GM12878 (cell line): ENCODE measurements around the gene MYRF. TPM values are rescaled to one million over a fixed set of nuclear protein-coding genes. Genes with fewer than 3 reads are reported as not detected.

ENCODE experiments used
- ATAC-seq: fragments of 200-7000 bp; cut with Tn5 transposase; 3 replicates; pipeline ENCODE4 v1.9.1; 2020; ENCODE audit warnings: mild to moderate bottlenecking, moderate library complexity
- BruUV-seq: library from RNA; stranded (reverse); fragments of 400-500 nt; replicated peaks from 2 replicates; lab custom pipeline; 2021; lab: Mats Ljungman, UMichigan
- CTCF ChIA-PET: fragments of 300-600 bp; sonication (Branson Sonifier 250); formaldehyde crosslinking; extraction: SDS; loops from one replicate; lab custom pipeline; 2021; ENCODE audit warnings: inconsistent platforms; lab: Yijun Ruan, JAX
- POLR2A ChIA-PET: fragments of 350-600 bp; formaldehyde crosslinking; extraction: SDS; loops from one replicate; lab custom pipeline; 2021; ENCODE audit warnings: inconsistent platforms; lab: Charles Lee
- RAD21 ChIA-PET: fragments of 300-600 bp; sonication (Branson Sonifier 250); formaldehyde crosslinking; loops from one replicate; lab custom pipeline; 2023; ENCODE audit warnings: antibody characterized with exemption; ENCODE audit not compliant: unreplicated experiment; lab: Charles Lee
- SMC1A ChIA-PET: fragments of 300-600 bp; sonication (Branson Sonifier 250); formaldehyde crosslinking; loops from one replicate; lab custom pipeline; 2023; ENCODE audit not compliant: unreplicated experiment, uncharacterized antibody; lab: Charles Lee
- DNase-seq: peaks from one replicate; pipeline ENCODE4 v3.0.0-alpha.2; 2011; ENCODE audit warnings: low read depth, low spot score
- FAIRE-seq: peaks from 3 replicates; lab custom pipeline; 2011; peaks lifted over from hg19 to GRCh38; lab: Jason Lieb, UNC
- H2AFZ ChIP-seq: 2 replicates; pipeline ENCODE4 v1.6.0; 2011; ENCODE audit warnings: low read depth, low read length, control low read depth; ENCODE audit not compliant: control insufficient read depth
- H3K27ac ChIP-seq: 2 replicates; pipeline ENCODE4 v1.5.1; 2011; ENCODE audit warnings: control low read depth; ENCODE audit not compliant: control insufficient read depth, insufficient read depth
- H3K27me3 ChIP-seq, 2 experiments: replicated peaks in 1 of 2; 2 replicates each; pipeline versions ENCODE4 v1.6.0 to v1.6.1; 2011; ENCODE audit warnings: low read length in 1 of 2; ENCODE audit not compliant: control insufficient read depth in 2 of 2, insufficient read depth in 2 of 2
- H3K36me3 ChIP-seq, 2 experiments: 2 replicates each; pipeline ENCODE4 v1.5.1; 2011; ENCODE audit warnings: low read length in 1 of 2; ENCODE audit not compliant: control insufficient read depth in 2 of 2, insufficient read depth in 2 of 2
- H3K4me1 ChIP-seq: 2 replicates; pipeline ENCODE4 v1.6.1; 2011; ENCODE audit warnings: mild to moderate bottlenecking, low read length, moderate library complexity, mixed read lengths; ENCODE audit not compliant: control insufficient read depth, insufficient read depth
- H3K4me2 ChIP-seq: 2 replicates; pipeline ENCODE4 v1.6.0; 2011; ENCODE audit warnings: control low read depth; ENCODE audit not compliant: control insufficient read depth, insufficient read depth
- H3K4me3 ChIP-seq: fragments of 200-600 bp; sonication (generic); 2 replicates; pipeline ENCODE4 v1.5.1; 2016
- H3K79me2 ChIP-seq: 2 replicates; pipeline ENCODE4 v1.6.0; 2011; ENCODE audit warnings: low read length; ENCODE audit not compliant: control insufficient read depth, insufficient read depth
- H3K9ac ChIP-seq: 2 replicates; pipeline ENCODE4 v1.8.0; 2011; ENCODE audit warnings: low read length, control low read depth, mixed read lengths; ENCODE audit not compliant: control insufficient read depth, insufficient read depth
- H3K9me3 ChIP-seq: replicated peaks from 3 replicates; pipeline ENCODE4 v1.5.1; 2011; ENCODE audit warnings: mild to moderate bottlenecking, low read length; ENCODE audit not compliant: control insufficient read depth, insufficient read depth
- H4K20me1 ChIP-seq: 2 replicates; pipeline ENCODE4 v1.6.0; 2011; ENCODE audit not compliant: control insufficient read depth, insufficient read depth
- CBFB ChIP-seq: IDR thresholded peaks from 2 replicates; pipeline ENCODE4 v1.6.1; 2016; ENCODE audit warnings: antibody characterized with exemption, low read depth
- CBX5 ChIP-seq: sonication (generic); IDR thresholded peaks from 2 replicates; pipeline ENCODE4 v1.6.1; 2016; ENCODE audit warnings: low read depth, moderate library complexity, mild to moderate bottlenecking, inconsistent platforms
- IKZF2 ChIP-seq, 2 experiments: fragments of 450-650 bp; IDR thresholded peaks; 2 replicates each; pipeline ENCODE4 v1.6.1; 2017; ENCODE audit warnings: mild to moderate bottlenecking in 2 of 2, moderate library complexity in 2 of 2
- JUND ChIP-seq: IDR thresholded peaks from 2 replicates; pipeline ENCODE4 v1.6.1; 2012; ENCODE audit warnings: low read depth, mild to moderate bottlenecking, low read length, improper control_type of control experiment, moderate library complexity
- KDM1A ChIP-seq: fragments of 200-600 bp; sonication (generic); IDR thresholded peaks from 2 replicates; pipeline ENCODE4 v1.6.1; 2016; ENCODE audit warnings: borderline replicate concordance
- NFXL1 ChIP-seq: fragments of 450-650 bp; IDR thresholded peaks from 2 replicates; pipeline ENCODE4 v1.6.1; 2017; ENCODE audit warnings: antibody characterized with exemption, mild to moderate bottlenecking, borderline replicate concordance
- NFYB ChIP-seq: IDR thresholded peaks from 2 replicates; pipeline ENCODE4 v1.6.1; 2011; ENCODE audit warnings: low read depth, mild to moderate bottlenecking, low read length, improper control_type of control experiment, moderate library complexity; ENCODE audit not compliant: insufficient read depth
- PAX8 ChIP-seq: fragments of 450-650 bp; IDR thresholded peaks from 2 replicates; pipeline ENCODE4 v1.6.1; 2017; ENCODE audit warnings: mild to moderate bottlenecking, moderate library complexity
- POLR2AphosphoS2 ChIP-seq: IDR thresholded peaks from 2 replicates; pipeline ENCODE4 v1.6.1; 2011; ENCODE audit warnings: low read depth, mild to moderate bottlenecking, low read length, improper control_type of control experiment, moderate library complexity
- RBBP5 ChIP-seq: fragments of 200-600 bp; sonication (generic); conservative IDR thresholded peaks from 2 replicates; pipeline ENCODE4 v1.6.1; 2016
- RCOR1 ChIP-seq: conservative IDR thresholded peaks from 2 replicates; pipeline ENCODE4 v1.6.1; 2012; ENCODE audit warnings: low read depth, low read length, improper control_type of control experiment
- TBL1XR1 ChIP-seq: IDR thresholded peaks from 2 replicates; pipeline ENCODE4 v1.6.1; 2012; ENCODE audit warnings: low read depth, low read length, improper control_type of control experiment
- ZNF207 ChIP-seq: fragments of 450-650 bp; IDR thresholded peaks from 2 replicates; pipeline ENCODE4 v1.6.1; 2014; ENCODE audit warnings: antibody characterized with exemption, mild to moderate bottlenecking, borderline replicate concordance
- ZNF384 ChIP-seq: IDR thresholded peaks from 2 replicates; pipeline ENCODE4 v1.6.1; 2012; ENCODE audit warnings: low read depth, mild to moderate bottlenecking, low read length, improper control_type of control experiment, borderline replicate concordance
- WGBS: methylation state at CpG from one replicate; pipeline ENCODE4 v1.1.6; 2016; ENCODE audit warnings: low lambda C conversion rate; ENCODE audit not compliant: insufficient replicate concordance, insufficient coverage; ENCODE audit errors: missing lambda C conversion rate; 5-methylcytosine and 5-hydroxymethylcytosine counted together
- in situ Hi-C: fragments of 300-500 bp; cut with MboI; formaldehyde crosslinking; loops from 9 replicates; pipeline ENCODE4 v1.14.3; 2018; ENCODE audit warnings: mixed read lengths
- intact Hi-C: fragments of 100-400 bp; cut with micrococcal nuclease; formaldehyde crosslinking; loops from one replicate; pipeline ENCODE4 v1.14.2; 2022; ENCODE audit not compliant: unreplicated experiment
- polyA plus RNA-seq, 11 experiments: library from polyadenylated mRNA; depleted of rRNA in 4 of 11; unstranded in 6 of 11; stranded (reverse) in 5 of 11; fragments of >200 nt; fragmentation: Nextera tagmentation in 4 of 11; fragmentation: Illumina TruSeq in 1 of 11; extraction: Ambion mirVana in 4 of 11; extraction: Trizol in 1 of 11; gene quantifications; 1 replicate in 1 of 11; 2 replicates in 10 of 11; pipeline versions ENCODE4 v1.2.1 to v1.2.3, GENCODE V29; 2011 to 2016; ENCODE audit warnings: inconsistent platforms in 2 of 11, missing spikeins in 2 of 11, low read depth in 1 of 11
- total RNA-seq, 4 experiments: library from RNA; depleted of rRNA in 3 of 4; stranded (reverse); fragments of >200 nt in 3 of 4; fragmentation: Illumina TruSeq in 1 of 4; extraction: Trizol in 1 of 4; gene quantifications; 2 replicates each; pipeline versions ENCODE4 v1.2.1 to v1.2.3, GENCODE V29; 2013 to 2021
- TF ChIP-seq, protein P1 (sequence below): IDR thresholded peaks from 2 replicates; pipeline ENCODE4 v1.6.1; 2012; ENCODE audit warnings: improper control_type of control experiment, low read depth, low read length; ENCODE audit not compliant: insufficient replicate concordance
- TF ChIP-seq, protein P2 (sequence below): fragments of 450-650 bp; formaldehyde crosslinking; IDR thresholded peaks from 2 replicates; pipeline ENCODE4 v1.4.0; 2020; ENCODE audit warnings: mild to moderate bottlenecking, moderate library complexity

The MYRF gene
- total and polyA plus RNA-seq, 10 of the 15 experiments (the other 5 are each of a cell fraction or from before 2014, with no cell fraction given), result 0.27 to 15.6 (median 0.89) TPM

DNA sequence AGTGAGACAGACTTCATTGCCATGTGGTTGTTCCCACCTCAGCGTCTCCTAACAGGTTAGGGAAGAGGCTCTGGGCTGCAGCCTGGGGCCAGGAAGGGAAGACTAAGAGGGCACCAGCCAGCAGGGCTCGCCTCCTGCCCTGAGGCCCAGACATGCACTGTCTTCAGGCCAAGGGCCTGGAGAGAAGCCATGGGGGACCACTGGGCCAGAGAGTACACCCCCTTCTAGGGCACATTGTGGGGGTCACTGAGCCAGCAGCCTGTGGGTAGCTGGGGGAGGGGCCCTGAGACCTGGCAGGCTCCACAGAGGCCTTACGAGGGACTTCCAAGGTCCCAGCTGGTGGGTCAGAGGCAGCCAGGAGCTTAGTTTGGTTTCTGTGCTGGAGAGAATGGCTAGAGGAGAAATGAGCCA, 25.0 kb upstream of the MYRF start:
- H3K36me3 ChIP-seq, result no peaks in the 10 kb centered on the region
- FAIRE-seq (no peak), ATAC-seq (no peak; the same call in 2 of the 3 replicates), DNase-seq (no peak)
- H3K4me3 ChIP-seq, result no peak overlapping the region
- ChIA-PET POLR2A (no interaction called here), CTCF (interaction anchor here (1.1 kb wide), 1 partner anchor 22 kb away, joined by 3 read pairs; no protein-coding TSS in a partner anchor), SMC1A (no interaction called here), RAD21 (no interaction called here)
- H3K4me2 ChIP-seq, result no peak overlapping the region
- 31% methylated on average over 3 of the region's 3 CpGs for WGBS
- H3K27me3 ChIP-seq, result no peaks in the 10 kb centered on the region
- no TSS peak for BruUV-seq
- no peaks in the 10 kb centered on the region for H4K20me1 ChIP-seq
- no peaks in the 10 kb centered on the region for H3K9me3 ChIP-seq
- in situ Hi-C loops (no loop called here), intact Hi-C loops (no loop called here)
- TF ChIP-seq RCOR1, result no peak
- no peak for TF ChIP-seq CBX5
- no peak for TF ChIP-seq ZNF207
- no peak for TF ChIP-seq TBL1XR1
- TF ChIP-seq NFYB, result no peak
- no peak for TF ChIP-seq PAX8
- no peak for TF ChIP-seq POLR2AphosphoS2
- no peak for TF ChIP-seq JUND
- TF ChIP-seq RBBP5, result no peak
- TF ChIP-seq CBFB, result no peak
- TF ChIP-seq, protein P1, sequence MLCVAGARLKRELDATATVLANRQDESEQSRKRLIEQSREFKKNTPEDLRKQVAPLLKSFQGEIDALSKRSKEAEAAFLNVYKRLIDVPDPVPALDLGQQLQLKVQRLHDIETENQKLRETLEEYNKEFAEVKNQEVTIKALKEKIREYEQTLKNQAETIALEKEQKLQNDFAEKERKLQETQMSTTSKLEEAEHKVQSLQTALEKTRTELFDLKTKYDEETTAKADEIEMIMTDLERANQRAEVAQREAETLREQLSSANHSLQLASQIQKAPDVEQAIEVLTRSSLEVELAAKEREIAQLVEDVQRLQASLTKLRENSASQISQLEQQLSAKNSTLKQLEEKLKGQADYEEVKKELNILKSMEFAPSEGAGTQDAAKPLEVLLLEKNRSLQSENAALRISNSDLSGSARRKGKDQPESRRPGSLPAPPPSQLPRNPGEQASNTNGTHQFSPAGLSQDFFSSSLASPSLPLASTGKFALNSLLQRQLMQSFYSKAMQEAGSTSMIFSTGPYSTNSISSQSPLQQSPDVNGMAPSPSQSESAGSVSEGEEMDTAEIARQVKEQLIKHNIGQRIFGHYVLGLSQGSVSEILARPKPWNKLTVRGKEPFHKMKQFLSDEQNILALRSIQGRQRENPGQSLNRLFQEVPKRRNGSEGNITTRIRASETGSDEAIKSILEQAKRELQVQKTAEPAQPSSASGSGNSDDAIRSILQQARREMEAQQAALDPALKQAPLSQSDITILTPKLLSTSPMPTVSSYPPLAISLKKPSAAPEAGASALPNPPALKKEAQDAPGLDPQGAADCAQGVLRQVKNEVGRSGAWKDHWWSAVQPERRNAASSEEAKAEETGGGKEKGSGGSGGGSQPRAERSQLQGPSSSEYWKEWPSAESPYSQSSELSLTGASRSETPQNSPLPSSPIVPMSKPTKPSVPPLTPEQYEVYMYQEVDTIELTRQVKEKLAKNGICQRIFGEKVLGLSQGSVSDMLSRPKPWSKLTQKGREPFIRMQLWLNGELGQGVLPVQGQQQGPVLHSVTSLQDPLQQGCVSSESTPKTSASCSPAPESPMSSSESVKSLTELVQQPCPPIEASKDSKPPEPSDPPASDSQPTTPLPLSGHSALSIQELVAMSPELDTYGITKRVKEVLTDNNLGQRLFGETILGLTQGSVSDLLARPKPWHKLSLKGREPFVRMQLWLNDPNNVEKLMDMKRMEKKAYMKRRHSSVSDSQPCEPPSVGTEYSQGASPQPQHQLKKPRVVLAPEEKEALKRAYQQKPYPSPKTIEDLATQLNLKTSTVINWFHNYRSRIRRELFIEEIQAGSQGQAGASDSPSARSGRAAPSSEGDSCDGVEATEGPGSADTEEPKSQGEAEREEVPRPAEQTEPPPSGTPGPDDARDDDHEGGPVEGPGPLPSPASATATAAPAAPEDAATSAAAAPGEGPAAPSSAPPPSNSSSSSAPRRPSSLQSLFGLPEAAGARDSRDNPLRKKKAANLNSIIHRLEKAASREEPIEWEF, result no peak
- TF ChIP-seq KDM1A, result no peak
- TF ChIP-seq, protein P2, sequence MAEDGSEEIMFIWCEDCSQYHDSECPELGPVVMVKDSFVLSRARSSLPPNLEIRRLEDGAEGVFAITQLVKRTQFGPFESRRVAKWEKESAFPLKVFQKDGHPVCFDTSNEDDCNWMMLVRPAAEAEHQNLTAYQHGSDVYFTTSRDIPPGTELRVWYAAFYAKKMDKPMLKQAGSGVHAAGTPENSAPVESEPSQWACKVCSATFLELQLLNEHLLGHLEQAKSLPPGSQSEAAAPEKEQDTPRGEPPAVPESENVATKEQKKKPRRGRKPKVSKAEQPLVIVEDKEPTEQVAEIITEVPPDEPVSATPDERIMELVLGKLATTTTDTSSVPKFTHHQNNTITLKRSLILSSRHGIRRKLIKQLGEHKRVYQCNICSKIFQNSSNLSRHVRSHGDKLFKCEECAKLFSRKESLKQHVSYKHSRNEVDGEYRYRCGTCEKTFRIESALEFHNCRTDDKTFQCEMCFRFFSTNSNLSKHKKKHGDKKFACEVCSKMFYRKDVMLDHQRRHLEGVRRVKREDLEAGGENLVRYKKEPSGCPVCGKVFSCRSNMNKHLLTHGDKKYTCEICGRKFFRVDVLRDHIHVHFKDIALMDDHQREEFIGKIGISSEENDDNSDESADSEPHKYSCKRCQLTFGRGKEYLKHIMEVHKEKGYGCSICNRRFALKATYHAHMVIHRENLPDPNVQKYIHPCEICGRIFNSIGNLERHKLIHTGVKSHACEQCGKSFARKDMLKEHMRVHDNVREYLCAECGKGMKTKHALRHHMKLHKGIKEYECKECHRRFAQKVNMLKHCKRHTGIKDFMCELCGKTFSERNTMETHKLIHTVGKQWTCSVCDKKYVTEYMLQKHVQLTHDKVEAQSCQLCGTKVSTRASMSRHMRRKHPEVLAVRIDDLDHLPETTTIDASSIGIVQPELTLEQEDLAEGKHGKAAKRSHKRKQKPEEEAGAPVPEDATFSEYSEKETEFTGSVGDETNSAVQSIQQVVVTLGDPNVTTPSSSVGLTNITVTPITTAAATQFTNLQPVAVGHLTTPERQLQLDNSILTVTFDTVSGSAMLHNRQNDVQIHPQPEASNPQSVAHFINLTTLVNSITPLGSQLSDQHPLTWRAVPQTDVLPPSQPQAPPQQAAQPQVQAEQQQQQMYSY (CRISPR knock-in tag), result no peak
- no peak for TF ChIP-seq ZNF384
- no peak for TF ChIP-seq NFXL1
- no peak for TF ChIP-seq IKZF2 (IDR thresholded peaks at IDR 0.05)
- no peak overlapping the region for H3K9ac ChIP-seq
- no peak overlapping the region for H3K27ac ChIP-seq
- no peaks in the 10 kb centered on the region for H3K79me2 ChIP-seq
- no peak overlapping the region for H2AFZ ChIP-seq
- H3K4me1 ChIP-seq, result no peaks in the 10 kb centered on the region
